ENCODE measurements around the gene THUMPD3.

THUMPD3 gene

GRCh38 chr3:9330166-9330703 is 32.6 kb upstream of the THUMPD3 start:
- no peak for DNase-seq (ENCODE audit: low read depth, low spot score)
- no peaks in the 10 kb centered on the region for H3K27me3 ChIP-seq (ENCODE audit: insufficient read depth, insufficient read length)
- H3K36me3 ChIP-seq (ENCODE audit: insufficient read depth, insufficient read length, low read length) = no peaks in the 10 kb centered on the region
- H3K4me3 ChIP-seq (ENCODE audit: insufficient read length, low read depth) = no peak overlapping the region
- TF ChIP-seq YY1 (IDR thresholded peaks at IDR 0.05; ENCODE audit: insufficient read depth, insufficient read length) (no peak), SUZ12 (IDR thresholded peaks at IDR 0.05; ENCODE audit: extremely low read depth, insufficient read depth, insufficient read length) (no peak), ZNF274 (IDR thresholded peaks at IDR 0.05; ENCODE audit: low read depth, low read length) (no peak)
- no peaks in the 10 kb centered on the region for H3K4me1 ChIP-seq (ENCODE audit: insufficient read depth, insufficient read length)
- H3K9me3 ChIP-seq (ENCODE audit: insufficient read depth, low read length) = peaks cover 54% of the 10 kb centered on the region
- H3K9ac ChIP-seq (ENCODE audit: insufficient read length, low read depth) = no peak overlapping the region

DNA sequence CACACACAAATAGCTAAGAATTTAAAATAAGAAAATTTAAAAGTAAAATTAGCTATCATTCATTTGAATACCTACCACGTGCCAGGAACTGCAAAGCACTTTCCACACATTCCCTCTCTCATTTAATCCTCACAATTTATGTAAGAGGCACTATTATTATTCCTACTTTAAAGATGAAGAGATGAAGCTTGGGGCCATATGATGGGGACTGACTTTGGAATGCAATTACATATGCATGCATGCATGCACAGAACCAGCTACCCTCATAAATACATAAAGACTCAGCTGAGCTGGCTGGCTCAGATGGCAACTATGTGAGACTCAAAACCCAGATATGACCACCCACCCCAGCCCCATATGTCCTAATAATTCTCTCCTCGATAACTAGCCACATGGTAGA is 31.7 kb upstream of the THUMPD3 start:
- no peaks in the 10 kb centered on the region for H3K4me1 ChIP-seq (ENCODE audit: insufficient read depth, insufficient read length)
- no peaks in the 10 kb centered on the region for H3K36me3 ChIP-seq (ENCODE audit: insufficient read depth, insufficient read length, low read length)
- H3K9ac ChIP-seq (ENCODE audit: insufficient read length, low read depth) = no peak overlapping the region
- no peaks in the 10 kb centered on the region for H3K27me3 ChIP-seq (ENCODE audit: insufficient read depth, insufficient read length)
- H3K4me3 ChIP-seq (ENCODE audit: insufficient read length, low read depth) = no peak overlapping the region
- DNase-seq (ENCODE audit: low read depth, low spot score) = no peak
- TF ChIP-seq ZNF274 (IDR thresholded peaks at IDR 0.05; ENCODE audit: low read depth, low read length) = no peak
- TF ChIP-seq YY1 (IDR thresholded peaks at IDR 0.05; ENCODE audit: insufficient read depth, insufficient read length) = no peak
- no peak for TF ChIP-seq SUZ12 (IDR thresholded peaks at IDR 0.05; ENCODE audit: extremely low read depth, insufficient read depth, insufficient read length)
- peaks cover 46% of the 10 kb centered on the region for H3K9me3 ChIP-seq (ENCODE audit: insufficient read depth, low read length)

GRCh38 chr3:9332250-9333030 is 30.4 kb upstream of the THUMPD3 start:
- Histone ChIP-seq H3K4me1 (ENCODE audit: insufficient read depth, insufficient read length) (no peaks in the 10 kb centered on the region), H3K36me3 (ENCODE audit: insufficient read depth, insufficient read length, low read length) (no peaks in the 10 kb centered on the region), H3K9me3 (ENCODE audit: insufficient read depth, low read length) (peaks cover 33% of the 10 kb centered on the region), H3K4me3 (ENCODE audit: insufficient read length, low read depth) (no peak overlapping the region), H3K27me3 (ENCODE audit: insufficient read depth, insufficient read length) (no peaks in the 10 kb centered on the region), H3K9ac (ENCODE audit: insufficient read length, low read depth) (no peak overlapping the region)
- no peak for DNase-seq (ENCODE audit: low read depth, low spot score)
- TF ChIP-seq YY1 (IDR thresholded peaks at IDR 0.05; ENCODE audit: insufficient read depth, insufficient read length) (no peak), ZNF274 (IDR thresholded peaks at IDR 0.05; ENCODE audit: low read depth, low read length) (no peak)

DNA sequence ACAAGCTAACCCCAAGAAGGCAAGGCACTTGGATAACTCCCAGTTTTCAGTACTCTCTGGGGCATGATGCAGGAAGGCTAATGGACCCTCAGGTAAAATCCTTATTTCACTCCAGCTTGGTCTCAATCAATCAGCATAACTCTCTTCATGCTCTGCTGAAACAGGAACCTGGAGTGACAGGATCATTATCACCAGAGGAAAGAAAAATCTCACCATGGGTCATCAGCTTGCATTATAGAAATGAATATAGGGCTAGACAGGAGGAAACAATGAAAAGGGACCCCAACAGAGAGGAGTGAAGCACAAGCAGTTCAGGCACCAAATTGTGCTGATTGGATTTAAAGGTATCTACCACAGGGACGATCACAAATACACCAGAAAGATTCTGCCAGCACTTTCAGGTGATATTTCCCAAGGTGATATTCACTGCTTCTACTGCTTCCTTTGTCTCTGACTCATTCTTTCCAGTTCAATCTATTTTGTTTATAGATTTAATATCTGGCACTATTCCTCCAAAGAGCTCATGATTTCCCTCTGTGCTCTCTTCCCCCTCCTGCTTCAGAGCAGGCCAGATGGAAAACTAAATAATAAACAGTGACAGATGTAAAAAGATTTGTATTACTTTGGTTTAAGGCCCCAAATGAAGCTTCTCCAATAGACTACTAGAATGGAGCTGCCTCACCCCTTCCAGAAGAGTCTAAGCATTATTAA is 22.9 kb upstream of the THUMPD3 start:
- no peak for DNase-seq (ENCODE audit: low read depth, low spot score)
- Histone ChIP-seq H3K4me1 (ENCODE audit: insufficient read depth, insufficient read length) (no peaks in the 10 kb centered on the region), H3K36me3 (ENCODE audit: insufficient read depth, insufficient read length, low read length) (no peaks in the 10 kb centered on the region), H3K9me3 (ENCODE audit: insufficient read depth, low read length) (no peaks in the 10 kb centered on the region), H3K4me3 (ENCODE audit: insufficient read length, low read depth) (no peak overlapping the region), H3K9ac (ENCODE audit: insufficient read length, low read depth) (no peak overlapping the region), H3K27me3 (ENCODE audit: insufficient read depth, insufficient read length) (no peaks in the 10 kb centered on the region)
- TF ChIP-seq SUZ12 (IDR thresholded peaks at IDR 0.05; ENCODE audit: extremely low read depth, insufficient read depth, insufficient read length) (no peak), YY1 (IDR thresholded peaks at IDR 0.05; ENCODE audit: insufficient read depth, insufficient read length) (no peak), ZNF274 (IDR thresholded peaks at IDR 0.05; ENCODE audit: low read depth, low read length) (no peak)

DNA sequence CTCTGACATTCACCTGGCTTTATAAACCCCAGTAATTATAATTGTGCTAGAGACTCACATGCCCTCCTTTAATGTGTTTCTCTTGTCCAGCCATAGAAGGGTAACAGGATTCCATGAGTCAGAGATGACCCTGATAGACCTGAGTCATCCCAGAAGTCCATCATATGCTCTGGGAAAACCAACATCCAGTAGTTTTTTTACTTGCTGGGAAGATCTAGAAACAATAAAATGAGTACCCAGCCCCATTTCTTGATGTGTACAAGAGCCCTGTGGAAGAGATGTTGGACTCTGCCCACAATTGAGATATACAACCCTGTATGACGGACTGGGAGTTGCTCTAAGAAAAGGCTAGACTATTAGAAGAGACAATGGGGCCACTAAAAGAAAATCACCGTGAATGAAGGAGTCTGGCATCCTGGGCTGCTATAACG is 22.4 kb upstream of the THUMPD3 start:
- no peaks in the 10 kb centered on the region for H3K9me3 ChIP-seq (ENCODE audit: insufficient read depth, low read length)
- no peaks in the 10 kb centered on the region for H3K4me1 ChIP-seq (ENCODE audit: insufficient read depth, insufficient read length)
- TF ChIP-seq YY1 (IDR thresholded peaks at IDR 0.05; ENCODE audit: insufficient read depth, insufficient read length) (no peak), SUZ12 (IDR thresholded peaks at IDR 0.05; ENCODE audit: extremely low read depth, insufficient read depth, insufficient read length) (no peak), ZNF274 (IDR thresholded peaks at IDR 0.05; ENCODE audit: low read depth, low read length) (no peak)
- no peak for DNase-seq (ENCODE audit: low read depth, low spot score)
- H3K36me3 ChIP-seq (ENCODE audit: insufficient read depth, insufficient read length, low read length) = no peaks in the 10 kb centered on the region
- H3K4me3 ChIP-seq (ENCODE audit: insufficient read length, low read depth) = no peak overlapping the region
- no peaks in the 10 kb centered on the region for H3K27me3 ChIP-seq (ENCODE audit: insufficient read depth, insufficient read length)
- no peak overlapping the region for H3K9ac ChIP-seq (ENCODE audit: insufficient read length, low read depth)

DNA sequence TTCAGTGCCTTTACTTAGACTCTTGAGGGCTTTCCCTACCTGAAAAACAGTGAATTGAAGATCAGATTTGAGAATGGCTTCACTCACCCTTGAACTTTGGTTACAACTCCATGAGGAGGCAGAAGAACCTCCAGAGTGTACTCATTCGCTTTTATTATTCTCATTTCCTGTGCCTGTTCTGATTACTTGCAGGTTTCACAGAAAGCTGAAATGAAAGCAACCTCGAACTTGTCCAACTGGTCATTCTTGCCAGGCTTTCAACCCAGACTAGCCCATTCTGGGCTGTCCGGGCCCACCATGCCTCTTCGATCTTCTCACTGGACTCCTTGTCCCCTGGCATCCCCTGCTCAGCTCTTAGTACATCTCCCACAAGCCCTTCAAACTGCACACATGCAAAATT is 20.2 kb upstream of the THUMPD3 start:
- Histone ChIP-seq H3K9me3 (ENCODE audit: insufficient read depth, low read length) (no peaks in the 10 kb centered on the region), H3K4me1 (ENCODE audit: insufficient read depth, insufficient read length) (no peaks in the 10 kb centered on the region), H3K27me3 (ENCODE audit: insufficient read depth, insufficient read length) (no peaks in the 10 kb centered on the region), H3K9ac (ENCODE audit: insufficient read length, low read depth) (no peak overlapping the region), H3K36me3 (ENCODE audit: insufficient read depth, insufficient read length, low read length) (no peaks in the 10 kb centered on the region), H3K4me3 (ENCODE audit: insufficient read length, low read depth) (no peak overlapping the region)
- TF ChIP-seq SUZ12 (IDR thresholded peaks at IDR 0.05; ENCODE audit: extremely low read depth, insufficient read depth, insufficient read length) = no peak
- TF ChIP-seq YY1 (IDR thresholded peaks at IDR 0.05; ENCODE audit: insufficient read depth, insufficient read length) = no peak
- no peak for TF ChIP-seq ZNF274 (IDR thresholded peaks at IDR 0.05; ENCODE audit: low read depth, low read length)
- DNase-seq (ENCODE audit: low read depth, low spot score) = no peak

- Histone ChIP-seq H3K4me1 (ENCODE audit: insufficient read depth, insufficient read length) (no peaks in the 10 kb centered on the region), H3K9ac (ENCODE audit: insufficient read length, low read depth) (no peak overlapping the region), H3K27me3 (ENCODE audit: insufficient read depth, insufficient read length) (no peaks in the 10 kb centered on the region), H3K36me3 (ENCODE audit: insufficient read depth, insufficient read length, low read length) (no peaks in the 10 kb centered on the region), H3K9me3 (ENCODE audit: insufficient read depth, low read length) (no peaks in the 10 kb centered on the region), H3K4me3 (ENCODE audit: insufficient read length, low read depth) (no peak overlapping the region)
- DNase-seq (ENCODE audit: low read depth, low spot score) = no peak
- TF ChIP-seq SUZ12 (IDR thresholded peaks at IDR 0.05; ENCODE audit: extremely low read depth, insufficient read depth, insufficient read length) (no peak), ZNF274 (IDR thresholded peaks at IDR 0.05; ENCODE audit: low read depth, low read length) (no peak), YY1 (IDR thresholded peaks at IDR 0.05; ENCODE audit: insufficient read depth, insufficient read length) (no peak)
Measured at GRCh38 chr3:9343115-9343514, 19.7 kb upstream of the THUMPD3 start.

Data from NT2/D1 (cell line).